Mammary epithelial cell (primary cell): ENCODE measurements around the gene C11orf54.

Source experiments
- EZH2 ChIP-seq: IDR thresholded peaks from 2 replicates; pipeline ENCODE4 v1.6.1; 2012; ENCODE audit warnings: low read length, inconsistent platforms, borderline replicate concordance
- TF ChIP-seq, protein P1 (sequence below), 2 donors: IDR thresholded peaks in 1 of 2; conservative IDR thresholded peaks in 1 of 2; 2 replicates each; pipeline ENCODE4 v1.5.1; 2011 to 2012; ENCODE audit warnings: inconsistent platforms in 2 of 2, low read length in 2 of 2, mild to moderate bottlenecking in 2 of 2, control low read depth in 1 of 2, low read depth in 1 of 2; ENCODE audit not compliant: insufficient read depth in 1 of 2; ENCODE audit errors: extremely low read depth in 1 of 2

DNA sequence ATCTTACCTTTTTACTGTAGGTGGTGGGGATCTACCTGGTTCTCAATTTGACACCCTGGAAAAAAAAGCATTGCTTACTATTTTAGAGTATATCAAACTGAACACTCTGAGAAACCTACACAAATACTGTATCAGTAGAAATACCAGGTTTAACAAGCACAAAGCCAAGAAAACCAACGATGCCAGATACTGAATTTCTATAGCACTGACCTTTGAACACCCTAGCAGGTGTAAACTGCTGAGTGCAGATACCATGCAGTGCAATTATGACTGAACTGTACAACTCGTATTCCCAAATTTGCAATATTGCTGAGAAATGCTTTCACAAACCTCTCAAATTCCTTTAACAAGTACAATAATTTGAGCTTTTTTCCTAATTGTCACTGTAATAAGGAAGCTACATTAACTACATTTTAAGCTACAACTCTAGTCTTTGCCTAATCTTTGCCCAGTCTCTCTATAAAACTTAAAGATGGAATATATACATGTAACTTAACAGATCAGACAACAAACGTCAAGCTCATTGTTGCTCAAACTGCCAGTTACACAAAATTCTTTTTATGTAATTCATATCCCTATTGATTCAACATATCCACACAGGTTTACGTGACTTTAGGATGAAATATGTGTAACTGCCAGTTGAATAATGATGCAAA, 9.1 kb upstream of the C11orf54 start:
- TF ChIP-seq, protein P1, sequence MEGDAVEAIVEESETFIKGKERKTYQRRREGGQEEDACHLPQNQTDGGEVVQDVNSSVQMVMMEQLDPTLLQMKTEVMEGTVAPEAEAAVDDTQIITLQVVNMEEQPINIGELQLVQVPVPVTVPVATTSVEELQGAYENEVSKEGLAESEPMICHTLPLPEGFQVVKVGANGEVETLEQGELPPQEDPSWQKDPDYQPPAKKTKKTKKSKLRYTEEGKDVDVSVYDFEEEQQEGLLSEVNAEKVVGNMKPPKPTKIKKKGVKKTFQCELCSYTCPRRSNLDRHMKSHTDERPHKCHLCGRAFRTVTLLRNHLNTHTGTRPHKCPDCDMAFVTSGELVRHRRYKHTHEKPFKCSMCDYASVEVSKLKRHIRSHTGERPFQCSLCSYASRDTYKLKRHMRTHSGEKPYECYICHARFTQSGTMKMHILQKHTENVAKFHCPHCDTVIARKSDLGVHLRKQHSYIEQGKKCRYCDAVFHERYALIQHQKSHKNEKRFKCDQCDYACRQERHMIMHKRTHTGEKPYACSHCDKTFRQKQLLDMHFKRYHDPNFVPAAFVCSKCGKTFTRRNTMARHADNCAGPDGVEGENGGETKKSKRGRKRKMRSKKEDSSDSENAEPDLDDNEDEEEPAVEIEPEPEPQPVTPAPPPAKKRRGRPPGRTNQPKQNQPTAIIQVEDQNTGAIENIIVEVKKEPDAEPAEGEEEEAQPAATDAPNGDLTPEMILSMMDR (conservative IDR thresholded peaks at IDR 0.05 in 1 of 2, IDR thresholded peaks at IDR 0.05 in 1 of 2; ENCODE audit: extremely low read depth in 1 of 2, insufficient read depth in 1 of 2, low read depth in 1 of 2, low read length in 2 of 2): no peak
- no peak for TF ChIP-seq EZH2
